ENCODE results near the gene EEFSEC.
A peak's percentile ranks its signal among the peaks of the same experiment; 100 is the strongest.
"Not testable (repeated sequence)": the region's sequence is repeated elsewhere in the genome, so short reads cannot be mapped to it uniquely, and the experiment has no call there.

EEFSEC gene

DNA sequence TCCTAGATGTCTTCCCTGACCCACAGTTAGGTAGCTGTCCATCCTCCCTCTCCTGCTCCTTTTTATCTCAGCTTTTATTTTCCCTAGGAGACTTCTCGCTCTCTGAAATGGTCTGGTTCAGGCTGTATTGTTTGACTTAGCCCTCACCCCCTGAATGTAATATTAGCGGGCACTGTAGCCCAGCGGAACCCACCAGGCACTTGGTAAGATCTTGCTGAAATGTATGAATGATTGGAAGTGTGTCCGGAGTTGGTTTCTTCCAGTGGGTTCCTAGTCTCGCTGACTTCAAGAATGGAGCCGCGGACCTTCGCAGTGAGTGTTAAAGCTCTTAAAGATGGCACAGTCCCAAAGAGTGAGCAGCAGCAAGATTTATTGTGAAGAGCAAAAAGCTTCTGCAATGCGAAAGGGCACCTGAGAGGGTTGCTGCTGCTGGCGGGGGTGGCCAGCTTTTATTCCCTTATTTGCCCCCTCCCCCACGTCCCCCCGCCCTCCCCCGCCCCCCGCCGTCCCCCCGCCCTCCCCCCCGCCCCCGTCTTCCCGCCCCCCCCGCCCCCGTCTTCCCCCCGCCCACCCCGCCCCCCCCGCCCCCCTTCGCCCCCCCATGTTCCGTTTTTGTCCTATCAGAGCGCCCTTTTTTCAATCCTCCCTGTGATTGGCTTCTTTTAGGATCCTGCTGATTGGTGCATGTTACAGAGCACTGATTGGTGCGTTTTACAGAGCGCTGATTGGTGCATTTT lies 694 bp upstream of the EEFSEC start:
- DNase-seq: no peak

DNA sequence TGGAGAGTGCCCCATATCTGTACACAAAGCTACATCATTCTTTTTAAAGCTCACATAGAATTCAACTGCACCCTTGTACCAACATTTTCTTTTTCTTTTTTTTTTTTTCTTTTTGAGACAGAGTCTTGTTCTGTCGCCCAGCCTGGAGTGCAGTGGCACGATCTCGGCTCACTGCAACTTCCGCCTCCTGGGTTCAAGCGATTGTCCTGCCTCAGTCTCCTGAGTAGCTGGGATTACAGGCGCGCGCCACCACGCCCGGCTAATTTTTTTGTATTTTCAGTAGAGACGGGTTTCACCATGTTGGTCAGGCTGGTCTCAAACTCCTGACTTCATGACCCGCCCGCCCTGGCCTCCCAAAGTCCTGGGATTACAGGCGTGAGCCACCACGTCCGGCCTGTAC lies 1.1 kb downstream of the EEFSEC start:
- DNase-seq: not testable (repeated sequence)

DNA sequence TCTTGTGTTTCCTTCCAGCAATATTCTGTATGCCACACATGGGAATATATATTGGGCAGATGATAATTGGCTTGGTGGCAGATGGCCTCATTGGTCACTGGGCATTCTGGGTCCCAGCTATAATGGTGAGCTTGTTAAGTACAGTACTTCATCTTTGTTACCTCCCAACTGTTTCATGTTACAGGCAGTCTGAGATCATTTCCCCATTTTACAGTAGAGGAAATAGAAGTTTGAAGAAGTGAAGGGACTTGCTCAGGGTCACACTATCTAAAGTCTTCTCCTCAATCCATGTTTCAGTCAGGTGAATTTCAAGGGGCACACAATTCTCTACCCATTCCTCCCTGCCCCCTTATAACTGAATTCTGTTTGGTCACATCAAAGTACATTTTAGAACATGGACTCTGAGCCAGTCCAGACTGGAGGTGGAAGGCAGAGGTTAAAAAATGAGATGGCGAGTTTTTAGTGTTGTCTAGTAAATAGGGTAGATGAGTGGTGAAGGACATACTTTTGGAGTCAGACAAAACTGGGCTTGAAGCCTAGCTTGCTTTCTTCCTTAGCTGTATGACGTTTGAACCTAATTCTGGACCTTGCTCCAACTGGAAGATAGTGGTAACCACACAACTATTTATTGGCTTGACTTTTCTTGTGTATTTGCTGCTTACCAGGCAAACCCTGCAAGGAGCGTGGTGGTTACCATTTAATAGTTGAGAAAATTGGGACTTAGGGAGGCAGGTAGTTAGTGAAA lies 2.5 kb downstream of the EEFSEC start:
- peak; percentile 69 to 85 for DNase-seq

DNA sequence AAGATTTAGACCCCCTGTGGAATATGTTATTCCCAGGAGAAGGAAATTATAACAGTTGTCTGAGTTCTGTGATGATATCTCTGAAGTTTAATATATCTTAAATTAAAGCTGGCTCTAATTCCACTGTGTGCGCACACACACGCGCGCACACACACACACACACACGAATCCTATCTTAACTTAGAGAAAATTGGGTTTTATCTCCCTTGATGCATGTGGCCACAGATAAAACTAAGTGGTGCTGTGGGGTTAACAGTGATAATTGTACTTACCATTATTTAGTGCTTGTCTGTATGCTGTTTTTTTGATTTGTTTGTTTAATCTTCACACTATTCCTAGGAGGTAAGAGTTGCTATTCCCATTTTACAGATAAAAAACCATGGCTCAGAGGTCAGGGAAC lies 7.4 kb downstream of the EEFSEC start:
- no peak for DNase-seq

DNA sequence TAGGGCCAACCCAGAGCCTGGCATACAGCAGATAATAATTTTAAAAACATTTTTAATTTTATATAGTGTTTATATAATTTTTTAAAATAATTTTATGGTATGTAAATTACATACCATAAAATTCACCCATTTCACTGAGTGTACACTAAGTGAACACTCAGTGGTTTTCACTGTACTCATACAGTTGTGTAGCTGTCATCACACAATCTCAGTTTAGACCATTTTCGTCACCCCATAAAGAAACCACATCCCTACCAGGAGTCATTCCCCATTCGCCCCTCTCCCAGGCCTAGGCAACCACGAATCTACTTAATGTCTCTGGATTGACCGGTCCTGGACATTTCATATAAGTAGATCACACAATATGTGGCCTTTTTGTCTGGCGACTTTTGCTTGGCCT lies 10.2 kb downstream of the EEFSEC start:
- no peak for DNase-seq

DNA sequence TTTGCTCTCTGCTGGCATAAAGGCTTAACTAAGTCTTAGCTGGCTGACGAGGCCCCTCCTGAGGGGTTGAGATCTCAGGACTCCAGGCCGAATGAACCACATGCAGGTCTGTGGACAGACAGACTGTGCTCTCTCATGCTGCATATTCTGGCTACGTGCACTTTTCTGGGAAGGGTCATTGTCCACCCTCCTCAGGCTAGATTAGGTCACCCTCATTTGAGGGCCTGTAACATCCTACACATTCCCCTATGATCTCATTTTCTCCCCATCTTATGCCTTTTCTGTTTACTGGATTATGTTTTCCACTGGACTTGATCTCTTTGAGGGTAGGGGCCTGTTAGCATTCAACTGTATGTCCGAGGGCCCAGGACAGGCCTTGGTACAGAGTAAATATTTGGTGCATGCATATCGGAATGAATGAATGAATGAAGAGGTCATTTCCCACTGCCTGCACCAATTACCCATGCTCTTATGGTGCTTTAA lies 13.7 kb downstream of the EEFSEC start:
- DNase-seq: no peak

DNA sequence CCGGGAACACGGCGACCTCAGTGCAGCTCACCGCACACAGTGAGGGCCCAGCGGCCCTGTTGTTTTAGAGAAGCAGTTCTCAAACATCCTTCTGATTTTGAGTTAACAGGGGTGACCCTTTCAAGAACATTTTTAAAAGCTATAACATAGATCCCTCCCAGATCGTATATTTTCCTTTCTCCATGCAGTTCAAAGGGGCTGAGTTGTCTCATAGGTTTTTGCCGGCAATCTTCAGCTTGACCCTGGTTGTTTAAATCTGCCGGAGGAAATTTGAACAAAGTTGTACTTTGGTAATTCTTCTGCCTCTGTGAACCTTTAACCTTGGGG lies 14.3 kb downstream of the EEFSEC start:
- DNase-seq: no peak

DNA sequence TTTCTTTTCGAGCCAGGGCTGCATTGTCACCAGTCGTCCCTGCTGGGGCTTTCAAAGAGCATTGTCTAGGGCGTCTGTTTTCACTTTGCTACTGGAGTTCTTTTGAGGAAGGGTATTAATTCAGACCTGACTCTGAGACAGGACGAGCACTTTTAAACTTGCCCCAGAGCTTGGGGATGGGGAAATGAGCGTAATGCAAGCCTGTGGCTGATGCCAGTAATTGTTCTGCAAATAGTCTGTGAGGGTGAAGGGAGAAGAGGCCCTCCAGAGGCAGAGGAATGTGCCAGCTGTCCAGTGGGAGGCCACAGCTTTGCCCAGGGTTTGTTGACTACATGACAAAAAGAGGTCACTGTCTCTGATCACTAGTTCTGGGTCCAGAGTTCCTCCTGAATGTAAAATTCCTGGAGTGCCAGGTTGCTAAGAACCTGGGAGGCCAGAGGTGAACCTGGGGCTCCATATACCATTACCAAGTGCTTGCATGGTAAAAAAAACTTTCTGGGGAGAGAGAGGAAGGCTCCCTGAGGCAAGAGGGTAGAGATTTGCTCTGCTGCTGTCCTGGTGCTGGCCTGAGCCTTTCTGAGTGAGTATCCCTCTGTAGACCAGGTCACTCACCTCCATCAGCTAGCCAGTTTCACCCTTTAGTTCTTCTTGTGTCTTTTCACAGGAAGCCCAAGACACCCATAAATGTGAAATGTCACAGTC lies 14.8 kb downstream of the EEFSEC start:
- no peak for DNase-seq

DNA sequence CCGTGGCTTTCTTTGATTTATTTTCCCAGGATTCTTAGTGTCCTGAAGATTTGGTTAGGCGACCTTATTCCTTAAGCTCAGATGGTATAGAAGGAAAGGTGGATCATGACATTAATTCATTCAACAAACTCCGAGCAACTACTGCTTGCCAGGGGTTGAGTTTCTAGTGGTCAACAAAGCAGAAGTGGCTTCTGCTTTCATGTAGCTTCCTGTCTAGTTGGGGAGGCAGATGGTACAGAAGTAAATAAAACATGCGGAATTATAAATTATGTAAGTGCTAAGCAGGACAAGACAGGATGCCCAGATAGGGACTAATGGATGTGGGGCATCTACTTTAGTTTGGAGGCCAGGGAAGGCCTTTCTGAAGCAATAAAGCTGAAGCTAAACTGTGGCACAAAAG lies 15.6 kb downstream of the EEFSEC start:
- peak in 1 of 2 experiments; percentile 8 for DNase-seq

DNA sequence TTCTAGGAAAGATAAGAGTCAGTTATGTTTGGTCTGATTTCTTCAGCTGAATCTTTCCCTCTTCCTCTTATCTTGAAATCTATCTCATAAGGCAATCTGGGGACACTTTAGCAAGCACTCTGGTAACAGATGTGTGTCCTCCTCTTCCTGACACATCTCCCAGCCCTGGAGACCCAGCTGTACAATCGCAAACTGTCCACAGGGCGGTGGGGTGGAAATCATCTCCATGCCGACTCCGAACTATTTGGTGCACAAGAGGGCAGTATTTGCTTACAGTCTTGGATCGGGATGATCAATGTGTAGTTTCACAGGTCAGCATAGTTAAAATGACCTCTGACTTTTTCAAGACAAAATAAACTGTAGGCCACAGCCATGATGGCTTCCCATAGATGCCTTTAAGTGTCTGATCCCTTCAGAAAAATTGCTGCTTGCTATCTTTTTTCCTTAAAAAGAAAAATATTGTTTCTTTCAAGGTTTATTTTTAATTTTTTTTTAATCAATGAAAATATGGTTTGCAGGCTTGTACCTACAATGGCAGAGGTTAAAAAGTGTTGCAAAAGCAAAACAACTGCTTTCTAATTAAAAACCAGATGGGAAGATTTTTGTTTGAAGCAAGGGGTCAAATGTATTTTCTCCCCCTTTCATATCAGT lies 17.7 kb downstream of the EEFSEC start:
- peak; percentile 70 to 71 for DNase-seq

DNA sequence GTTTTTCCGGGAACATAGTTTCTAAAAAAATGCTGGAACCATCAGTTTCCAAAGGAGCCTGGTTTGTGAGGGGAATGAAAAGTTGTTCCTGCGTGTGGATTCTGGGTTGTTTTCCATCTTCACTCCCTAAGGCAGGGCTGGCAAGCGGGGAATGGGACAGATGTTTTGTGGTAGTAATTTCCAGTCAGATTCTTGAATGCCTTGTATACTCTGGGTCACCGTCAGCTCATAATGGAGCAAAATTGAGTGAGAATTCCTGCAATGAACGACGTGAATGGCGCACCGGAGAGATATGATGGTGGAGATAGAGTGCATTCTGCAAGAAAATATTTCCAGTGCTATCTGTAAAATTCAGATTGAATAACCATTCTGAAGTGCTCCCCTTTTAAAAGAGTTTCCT lies 19.9 kb downstream of the EEFSEC start:
- DNase-seq: no peak

DNA sequence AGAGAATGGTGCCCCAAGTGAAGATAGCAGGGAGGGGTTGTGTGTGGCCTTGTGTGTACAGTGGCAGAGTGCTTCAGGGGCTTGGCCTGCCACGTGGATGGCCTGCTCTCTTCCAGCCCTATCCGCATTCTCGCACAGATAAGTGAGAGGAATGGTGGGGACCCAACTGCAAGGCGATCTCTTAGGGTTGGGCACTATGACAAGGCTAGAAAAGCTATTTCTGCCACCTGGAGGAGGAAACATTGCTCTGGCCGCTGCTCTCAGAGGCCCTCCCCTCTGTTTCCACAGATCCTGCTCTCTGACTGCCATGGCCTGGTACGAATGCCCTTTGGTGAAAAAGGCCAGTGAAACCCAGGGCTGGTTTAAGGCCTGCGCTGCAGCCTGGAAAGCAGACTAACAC lies 20.6 kb downstream of the EEFSEC start:
- no peak for DNase-seq

DNA sequence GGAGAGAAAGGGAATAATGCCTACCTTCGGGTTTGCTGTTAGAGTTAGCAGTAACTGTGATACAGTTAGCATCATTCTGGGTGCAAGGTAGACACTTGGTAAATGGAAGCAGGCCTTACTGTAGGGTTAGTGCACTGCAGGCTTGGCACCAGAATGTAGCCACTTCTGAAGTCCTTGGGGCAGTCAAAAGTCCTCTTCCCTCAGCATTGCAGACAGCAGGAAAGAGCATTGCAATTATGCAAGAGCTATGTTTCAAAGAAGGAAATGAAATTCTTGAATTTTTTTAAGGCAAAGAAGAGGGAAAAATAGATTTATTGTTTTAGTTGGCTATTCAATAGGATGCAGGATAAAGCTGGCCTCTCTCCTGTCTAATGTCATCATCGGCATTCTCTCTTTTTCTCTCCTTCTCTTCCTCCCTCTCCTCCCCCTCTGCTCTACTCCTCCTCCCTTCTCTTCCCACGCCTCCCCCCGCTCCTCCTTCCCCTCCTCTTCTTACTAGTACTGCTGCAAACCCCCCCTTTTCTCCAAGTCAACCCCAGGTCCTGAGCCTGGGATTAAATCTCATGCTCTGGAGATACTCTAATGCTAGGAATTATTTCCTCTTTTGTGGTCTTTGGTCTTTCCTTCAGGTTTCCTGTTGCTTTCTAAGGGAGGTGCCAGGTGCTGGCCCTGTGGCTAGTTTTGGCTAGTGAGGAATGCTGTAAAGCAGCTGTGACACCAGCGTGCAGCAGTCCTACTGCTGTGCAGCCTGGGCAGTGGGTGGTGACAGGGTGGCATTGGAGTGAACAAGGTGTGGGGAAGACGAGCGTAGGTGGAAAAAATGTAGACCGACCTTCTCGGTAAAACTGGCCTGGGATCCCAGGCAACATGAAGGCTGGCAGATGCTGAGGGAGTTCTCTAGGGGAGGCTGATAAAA lies 21.7 kb downstream of the EEFSEC start:
- peak; percentile 65 to 74 for DNase-seq

DNA sequence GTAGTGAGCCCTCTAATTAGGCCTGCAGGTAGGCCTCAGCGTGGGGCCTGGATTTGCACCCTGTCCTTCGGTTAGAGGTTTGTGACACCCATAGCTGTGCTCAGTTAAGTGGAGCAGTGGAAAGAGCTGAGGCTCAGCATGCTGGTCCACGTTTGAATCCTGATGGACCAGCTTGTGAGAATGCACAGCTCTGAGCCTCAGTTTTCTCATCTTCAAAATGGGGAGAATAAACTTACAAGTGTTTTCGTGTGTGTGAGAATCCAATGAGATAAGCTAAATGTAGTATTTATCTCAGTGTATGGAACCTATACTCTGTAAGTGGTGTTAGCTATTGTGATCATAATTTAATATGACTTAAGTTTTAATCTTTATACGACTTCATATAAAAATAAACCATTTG lies 22.5 kb downstream of the EEFSEC start:
- DNase-seq: no peak

DNA sequence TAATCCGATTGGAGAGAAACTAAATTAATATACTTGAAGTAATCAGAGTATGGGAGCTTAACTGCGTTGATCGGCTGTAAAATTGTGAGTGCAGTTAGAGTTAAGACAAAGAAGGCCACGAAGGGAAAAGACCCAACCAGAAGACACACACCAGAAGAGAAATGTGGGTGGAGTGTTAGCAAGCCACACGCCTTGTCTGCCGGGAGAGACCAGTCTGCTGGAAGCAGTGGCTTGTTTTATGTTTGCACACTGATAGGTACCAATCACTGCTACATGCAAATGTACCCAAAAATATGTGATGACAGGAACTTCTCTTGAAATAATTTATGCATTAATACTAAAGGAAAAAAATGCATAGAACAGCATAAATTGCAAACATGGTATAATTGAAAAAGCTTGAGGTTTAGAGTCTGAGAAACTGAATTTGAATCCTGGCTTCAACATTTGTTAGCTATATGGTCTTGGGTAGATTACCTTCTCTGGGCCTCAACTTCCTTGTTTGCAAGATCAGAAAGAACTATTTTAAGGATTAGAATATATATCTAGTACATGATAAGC lies 23.1 kb downstream of the EEFSEC start:
- DNase-seq: no peak

DNA sequence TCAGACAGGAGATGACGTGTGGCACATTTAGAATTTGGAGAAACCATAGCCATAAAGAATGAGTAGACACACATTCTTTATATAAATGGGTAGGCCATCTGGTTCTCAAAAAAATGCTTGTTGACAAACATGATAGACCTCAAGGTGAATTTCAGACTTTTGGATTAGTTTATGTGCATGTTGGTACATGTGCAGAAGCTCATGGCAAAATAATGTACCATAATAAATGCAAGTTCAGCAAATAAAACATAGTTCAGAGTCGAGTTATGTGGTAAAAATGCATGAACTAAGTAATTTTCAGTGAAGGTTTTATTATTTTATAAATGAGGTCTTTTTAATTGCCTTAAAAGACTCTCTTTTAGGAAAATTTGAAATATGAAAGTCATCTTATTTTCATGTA lies 24.6 kb downstream of the EEFSEC start:
- DNase-seq: no peak

DNA sequence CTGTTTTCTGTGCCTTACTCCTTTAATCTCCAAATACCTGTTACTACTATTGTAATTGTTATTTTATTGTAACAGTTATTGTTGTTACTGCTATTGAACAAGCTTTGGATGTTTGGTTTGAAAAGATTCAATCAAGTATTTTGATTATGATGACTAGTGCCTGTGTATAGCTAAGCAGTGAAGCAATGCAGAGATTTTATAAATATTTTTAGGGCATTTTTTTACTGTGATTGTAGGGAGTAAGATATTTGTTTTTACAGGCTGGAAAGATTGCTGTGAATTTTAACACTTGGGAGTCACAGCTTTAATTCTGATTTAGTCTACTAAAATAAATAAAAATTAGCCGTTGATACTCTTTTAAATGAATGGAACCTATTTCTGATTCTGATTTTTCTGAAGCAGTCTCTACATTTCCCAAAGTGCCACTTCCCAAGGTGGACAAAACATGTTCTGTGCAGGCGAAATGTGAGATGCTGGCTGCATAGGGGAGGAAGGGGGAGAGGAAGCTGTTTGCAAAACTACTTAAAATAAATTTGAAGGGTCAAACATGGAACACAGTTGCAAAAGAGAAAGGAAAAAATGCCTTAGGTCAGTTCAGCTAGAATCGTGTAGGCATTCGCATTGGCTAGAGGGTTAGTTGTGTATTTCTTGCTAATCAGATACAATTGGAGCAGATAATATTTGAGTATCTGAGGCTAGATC lies 25.7 kb downstream of the EEFSEC start:
- peak in 1 of 2 experiments; percentile 37 for DNase-seq

DNA sequence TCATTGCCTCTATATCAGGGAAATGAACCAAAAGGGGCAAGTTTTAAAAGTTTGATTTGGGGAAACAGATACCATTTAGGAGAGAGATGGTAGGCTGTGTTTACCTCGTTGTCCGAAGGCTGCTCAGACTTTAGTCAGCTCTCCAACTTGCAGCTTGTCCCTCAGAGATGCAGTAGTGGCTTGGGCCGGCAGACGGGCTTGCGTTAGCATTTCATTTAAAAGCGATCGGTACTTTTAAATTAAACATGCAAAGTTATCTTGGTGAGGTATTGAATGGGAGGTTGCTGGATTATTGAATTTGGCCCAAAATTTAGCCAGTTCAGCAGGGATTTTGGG lies 26.2 kb downstream of the EEFSEC start:
- DNase-seq: no peak

DNA sequence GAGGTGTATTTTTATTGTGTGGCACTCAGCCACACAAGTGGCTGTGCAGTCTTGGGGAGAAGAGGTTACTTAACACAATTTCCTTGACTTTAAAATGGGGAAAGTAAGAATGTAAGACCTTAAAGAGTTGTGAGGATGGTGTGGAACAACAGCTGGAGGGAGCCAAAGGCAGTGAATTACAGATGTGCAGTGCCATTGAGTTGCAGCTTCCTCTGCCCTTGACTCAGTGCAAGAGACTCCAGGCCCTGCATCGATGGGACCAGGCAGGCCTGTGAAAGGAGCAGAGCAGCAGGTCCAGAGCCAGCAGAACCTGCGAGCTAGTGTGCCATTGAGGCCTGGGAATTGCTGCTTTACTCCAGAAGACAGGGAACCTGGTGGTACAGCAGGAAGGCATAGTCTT lies 27.2 kb downstream of the EEFSEC start:
- DNase-seq: no peak

DNA sequence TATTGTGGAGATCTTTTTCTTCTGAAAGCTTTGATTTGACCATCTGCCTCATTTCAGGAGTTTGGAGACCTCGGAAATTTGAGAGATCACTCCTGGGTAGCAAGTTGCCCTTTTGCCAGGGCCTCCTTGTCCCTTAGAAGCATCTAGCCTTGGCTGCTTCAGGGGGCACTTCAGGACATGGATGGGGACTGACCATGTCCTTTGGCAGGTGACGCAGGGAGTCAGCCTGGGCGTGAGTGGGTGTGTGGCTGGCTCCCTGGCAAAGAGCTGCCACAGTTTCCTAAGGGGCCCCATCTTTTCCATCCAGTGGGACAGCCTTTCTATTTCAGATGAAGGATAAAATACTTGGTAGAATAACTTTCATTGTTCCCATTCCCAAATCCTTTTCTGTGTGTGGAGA lies 27.6 kb downstream of the EEFSEC start:
- no peak for DNase-seq

DNA sequence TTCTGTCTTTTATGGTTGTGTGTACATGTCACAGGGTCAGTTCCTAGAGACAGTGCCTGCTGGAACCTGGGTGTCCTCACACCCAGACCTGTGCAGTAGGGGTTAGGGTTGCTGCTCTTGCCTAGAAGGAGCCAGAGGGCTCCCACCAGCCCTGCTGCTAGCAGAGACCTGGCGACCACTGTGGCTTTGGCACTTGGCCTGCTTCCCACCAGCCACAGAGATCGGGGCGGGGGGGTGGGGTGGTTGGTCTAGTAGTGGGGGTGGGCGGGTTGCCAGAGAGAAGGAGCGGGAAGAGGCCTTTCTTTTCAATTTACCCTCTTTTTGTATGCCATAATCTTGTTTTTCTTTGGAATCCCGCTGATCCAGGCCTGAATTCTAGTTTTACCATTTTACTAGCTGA lies 29.4 kb downstream of the EEFSEC start:
- no peak for DNase-seq
